K562 (cell line): ENCODE results near the gene CREB3L1. TPM values are rescaled to one million over a fixed set of nuclear protein-coding genes. Genes with fewer than 3 reads are reported as not detected.
A peak's percentile ranks its signal among the peaks of the same experiment; 100 is the strongest.

Experiments
- AFF1 ChIP-seq, 2 experiments: fragments of 450-650 bp; IDR thresholded peaks; 2 replicates each; pipeline ENCODE4 v1.6.1; 2018; ENCODE audit warnings: mild to moderate bottlenecking in 2 of 2, low read depth in 1 of 2; ENCODE audit not compliant: partially characterized antibody in 2 of 2
- ARHGAP35 ChIP-seq: fragments of 450-650 bp; IDR thresholded peaks from 2 replicates; pipeline ENCODE4 v1.6.1; 2018; ENCODE audit not compliant: partially characterized antibody
- BCOR ChIP-seq: fragments of 450-650 bp; IDR thresholded peaks from 2 replicates; pipeline ENCODE4 v1.6.1; 2016
- CBX3 ChIP-seq, 2 experiments: IDR thresholded peaks; 1 replicate in 1 of 2; 2 replicates in 1 of 2; pipeline ENCODE4 v1.6.1; 2012; ENCODE audit warnings: inconsistent platforms in 2 of 2, low read length in 2 of 2, borderline replicate concordance in 1 of 2, control low read depth in 1 of 2
- JUN ChIP-seq, 2 experiments: sonication (generic) in 1 of 2; formaldehyde crosslinking in 1 of 2; IDR thresholded peaks; 2 replicates each; pipeline versions ENCODE4 v1.6.1 to v1.8.0; 2012 to 2022; ENCODE audit warnings: borderline replicate concordance in 2 of 2, mild to moderate bottlenecking in 2 of 2, improper control_type of control experiment in 1 of 2, low read depth in 1 of 2, low read length in 1 of 2, missing genetic modification reagents in 1 of 2
- PHF20 ChIP-seq: fragments of 450-650 bp; IDR thresholded peaks from 2 replicates; pipeline ENCODE4 v1.6.1; 2018; ENCODE audit not compliant: partially characterized antibody
- POLR3A ChIP-seq: IDR thresholded peaks from 2 replicates; pipeline ENCODE4 v1.6.1; 2011; ENCODE audit warnings: borderline replicate concordance, mild to moderate bottlenecking, moderate library complexity; ENCODE audit not compliant: insufficient read length, insufficient read depth; ENCODE audit errors: extremely low read depth
- PTRF ChIP-seq: fragments of 450-650 bp; IDR thresholded peaks from 2 replicates; pipeline ENCODE4 v1.6.1; 2016; ENCODE audit warnings: mild to moderate bottlenecking, missing genetic modification characterization, missing compliant biosample characterization
- SMARCA4 ChIP-seq: fragments of 450-650 bp; IDR thresholded peaks from 2 replicates; pipeline ENCODE4 v1.6.1; 2016
- TAF7 ChIP-seq: fragments of 450-650 bp; IDR thresholded peaks from 2 replicates; pipeline ENCODE4 v1.6.1; 2016; ENCODE audit warnings: missing genetic modification characterization, missing compliant biosample characterization
- ZNF408 ChIP-seq: fragments of 250-450 bp; sonication (Bioruptor Pico); IDR thresholded peaks from 2 replicates; pipeline ENCODE4 v1.4.0; 2020; ENCODE audit warnings: low read depth, mild to moderate bottlenecking, moderate library complexity
- ZNF561 ChIP-seq: fragments of 450-650 bp; formaldehyde crosslinking; conservative IDR thresholded peaks from 2 replicates; pipeline ENCODE4 v1.4.0; 2020; ENCODE audit warnings: mild to moderate bottlenecking, moderate library complexity
- ZNF764 ChIP-seq: fragments of 250-450 bp; sonication (Bioruptor Pico); IDR thresholded peaks from 2 replicates; pipeline ENCODE4 v1.4.0; 2020; ENCODE audit warnings: low read depth, mild to moderate bottlenecking, moderate library complexity
- polyA plus RNA-seq, 8 experiments: library from polyadenylated mRNA; depleted of rRNA in 4 of 8; stranded (reverse) in 5 of 8; unstranded in 3 of 8; fragments of >200 nt; fragmentation: Nextera tagmentation in 2 of 8; fragmentation: Illumina TruSeq in 1 of 8; extraction: Ambion mirVana in 2 of 8; extraction: Trizol in 1 of 8; gene quantifications; 2 replicates each; pipeline versions ENCODE4 v1.2.1 to v1.2.3, GENCODE V29; 2011 to 2014; ENCODE audit warnings: inconsistent platforms in 1 of 8, missing spikeins in 1 of 8
- total RNA-seq, 7 experiments: library from RNA; depleted of rRNA in 6 of 7; stranded (reverse); fragments of >200 nt in 6 of 7; fragmentation: Illumina TruSeq in 2 of 7; extraction: Trizol in 2 of 7; gene quantifications; 2 replicates each; pipeline versions ENCODE4 v1.2.1 to v1.2.3, GENCODE V29; 2011 to 2021; ENCODE audit warnings: low replicate concordance in 1 of 7
- TF ChIP-seq, protein P1 (sequence below): sonication (generic); formaldehyde crosslinking; IDR thresholded peaks from 2 replicates; pipeline ENCODE4 v1.8.0; 2022; ENCODE audit warnings: missing genetic modification reagents, mild to moderate bottlenecking, moderate library complexity, borderline replicate concordance
- TF ChIP-seq, protein P2 (sequence below), 2 experiments: IDR thresholded peaks; 2 replicates each; pipeline ENCODE4 v1.6.1; 2011; ENCODE audit warnings: borderline replicate concordance in 1 of 2, control low read depth in 1 of 2, low read depth in 1 of 2, low read length in 1 of 2, mild to moderate bottlenecking in 1 of 2, mixed read lengths in 1 of 2, moderate library complexity in 1 of 2; ENCODE audit not compliant: insufficient read depth in 1 of 2, insufficient read length in 1 of 2, poor library complexity in 1 of 2, severe bottlenecking in 1 of 2; ENCODE audit errors: extremely low read depth in 1 of 2

Gene CREB3L1
- total and polyA plus RNA-seq, 9 of the 15 experiments (the other 6 are each of a cell fraction or from before 2014, with no cell fraction given), result 1.2 to 27.6 (median 3.7) TPM

DNA sequence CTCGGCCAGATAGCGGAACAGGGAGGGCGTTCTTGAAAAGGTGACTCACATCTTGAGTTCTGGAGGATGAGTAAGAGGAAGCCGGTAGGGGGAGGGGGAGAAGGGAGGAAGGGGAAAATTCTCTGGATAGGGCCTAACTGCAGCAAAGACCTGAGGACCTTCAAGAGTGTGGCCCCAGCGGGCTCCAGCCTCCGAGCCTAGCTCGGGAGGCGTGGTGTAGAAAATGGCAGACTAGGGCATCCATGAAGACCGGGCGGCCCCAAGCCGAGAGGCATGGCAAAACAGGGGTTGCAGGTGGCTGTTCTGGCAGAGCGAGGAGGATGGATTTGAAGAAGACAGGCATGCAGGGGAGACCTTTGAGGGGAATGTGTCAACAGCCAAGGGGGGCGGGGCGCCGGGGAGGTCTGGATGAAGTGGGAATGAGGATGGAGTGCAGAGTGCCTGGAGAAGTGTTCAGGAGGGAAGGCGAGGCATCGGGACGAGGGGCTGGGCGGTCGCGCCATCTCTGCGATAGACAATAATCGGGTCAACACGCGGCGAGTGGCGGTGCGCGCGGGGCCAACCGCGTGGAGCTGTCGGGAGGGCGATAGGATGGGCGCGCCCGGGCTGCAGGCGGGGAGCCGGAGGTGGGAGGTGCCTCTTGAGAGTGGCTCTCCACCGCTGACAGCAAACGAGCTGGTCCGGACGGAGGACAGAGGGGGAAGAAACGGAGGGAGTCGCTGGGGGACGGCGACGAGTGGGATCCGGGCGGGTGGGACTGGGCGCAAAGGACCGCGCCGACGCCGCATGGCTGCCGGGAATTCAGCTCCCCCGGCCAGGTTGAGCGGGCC, 40.0 kb upstream of the CREB3L1 start (continued):
- TF ChIP-seq ZNF764 (CRISPR knock-in tag) (no peak), ARHGAP35 (peak; percentile 60), CBX3 (IDR thresholded peaks at IDR 0.05; ENCODE audit: borderline replicate concordance in 1 of 2, low read length in 2 of 2) (0 out of 3 replicates have a peak, but pooled peaks of 1 of the 2 experiments have one; percentile 14), SMARCA4 (peak; percentile 97), AFF1 (IDR thresholded peaks at IDR 0.05; ENCODE audit: low read depth in 1 of 2, partially characterized antibody in 2 of 2) (peak; percentile 75 to 88), BCOR (peak; percentile 31; the same call in 1 of the 2 replicates), ZNF408 (CRISPR knock-in tag) (no peak), POLR3A (no peak), JUN (IDR thresholded peaks at IDR 0.05; ENCODE audit: borderline replicate concordance, low read depth, low read length) (peak; percentile 98), JUN (CRISPR knock-in tag; IDR thresholded peaks at IDR 0.05; ENCODE audit: borderline replicate concordance) (peak; percentile 93; the same call in 1 of the 2 replicates), PTRF (tag) (no peak), ZNF561 (CRISPR knock-in tag) (no peak), TAF7 (no peak; the same call in 1 of the 2 replicates), PHF20 (peak; percentile 6)
- TF ChIP-seq, protein P1, sequence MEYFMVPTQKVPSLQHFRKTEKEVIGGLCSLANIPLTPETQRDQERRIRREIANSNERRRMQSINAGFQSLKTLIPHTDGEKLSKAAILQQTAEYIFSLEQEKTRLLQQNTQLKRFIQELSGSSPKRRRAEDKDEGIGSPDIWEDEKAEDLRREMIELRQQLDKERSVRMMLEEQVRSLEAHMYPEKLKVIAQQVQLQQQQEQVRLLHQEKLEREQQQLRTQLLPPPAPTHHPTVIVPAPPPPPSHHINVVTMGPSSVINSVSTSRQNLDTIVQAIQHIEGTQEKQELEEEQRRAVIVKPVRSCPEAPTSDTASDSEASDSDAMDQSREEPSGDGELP (CRISPR knock-in tag), result peak; percentile 69; the same call in 1 of the 2 replicates
- TF ChIP-seq, protein P2, sequence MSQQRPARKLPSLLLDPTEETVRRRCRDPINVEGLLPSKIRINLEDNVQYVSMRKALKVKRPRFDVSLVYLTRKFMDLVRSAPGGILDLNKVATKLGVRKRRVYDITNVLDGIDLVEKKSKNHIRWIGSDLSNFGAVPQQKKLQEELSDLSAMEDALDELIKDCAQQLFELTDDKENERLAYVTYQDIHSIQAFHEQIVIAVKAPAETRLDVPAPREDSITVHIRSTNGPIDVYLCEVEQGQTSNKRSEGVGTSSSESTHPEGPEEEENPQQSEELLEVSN (IDR thresholded peaks at IDR 0.05; ENCODE audit: borderline replicate concordance in 1 of 2, extremely low read depth in 1 of 2, insufficient read depth in 1 of 2, insufficient read length in 1 of 2, low read depth in 1 of 2, low read length in 1 of 2, poor library complexity in 1 of 2, severe bottlenecking in 1 of 2), result peak; percentile 91 to 95
